Fibroblast of villous mesenchyme (primary cell): ENCODE results near the gene MPV17. TPM values are rescaled to one million over a fixed set of nuclear protein-coding genes. Genes with fewer than 3 reads are reported as not detected.

Source experiments
- DNase-seq: peaks from one replicate; pipeline ENCODE4 v3.0.0-alpha.2; 2010; ENCODE audit warnings: low read depth
- H3K4me3 ChIP-seq: 2 replicates; pipeline ENCODE4 v1.5.1; 2011; ENCODE audit warnings: low read depth, mild to moderate bottlenecking, low read length
- CTCF ChIP-seq: IDR thresholded peaks from 2 replicates; pipeline ENCODE4 v1.5.1; 2012; ENCODE audit warnings: low read depth, mild to moderate bottlenecking, low read length; ENCODE audit not compliant: insufficient read depth
- total RNA-seq: library from RNA; depleted of rRNA; stranded (reverse); fragments of >200 nt; gene quantifications from 2 replicates; pipeline ENCODE4 v1.2.3, GENCODE V29; 2012

MPV17 gene
- total RNA-seq, 1 donor = 73.8 TPM

GRCh38 chr2:27313882-27314645 lies 8.8 kb downstream of the MPV17 start:
- no peak overlapping the region for H3K4me3 ChIP-seq
- no peak for TF ChIP-seq CTCF
- DNase-seq = no peak

DNA sequence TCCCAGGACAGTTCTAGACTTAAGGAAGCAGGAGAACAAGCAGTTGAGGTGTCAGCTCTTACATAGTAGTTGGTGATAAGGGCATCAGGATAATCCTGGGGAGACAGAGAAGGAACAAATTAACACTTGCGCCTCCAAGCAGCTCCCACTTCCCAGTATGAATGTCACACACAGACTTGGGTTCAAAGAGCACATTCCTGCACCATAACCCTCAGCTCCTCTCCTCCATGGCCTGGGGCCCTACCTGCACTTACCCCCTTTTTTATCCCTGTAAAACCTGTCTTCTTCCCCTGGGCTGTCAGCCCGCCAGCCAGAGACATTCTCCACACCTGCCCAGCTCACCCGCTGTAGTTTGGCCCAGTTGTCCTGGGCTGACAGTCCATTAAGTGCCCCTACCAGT lies 10.7 kb downstream of the MPV17 start:
- DNase-seq = no peak
- TF ChIP-seq CTCF = no peak
- no peak overlapping the region for H3K4me3 ChIP-seq

DNA sequence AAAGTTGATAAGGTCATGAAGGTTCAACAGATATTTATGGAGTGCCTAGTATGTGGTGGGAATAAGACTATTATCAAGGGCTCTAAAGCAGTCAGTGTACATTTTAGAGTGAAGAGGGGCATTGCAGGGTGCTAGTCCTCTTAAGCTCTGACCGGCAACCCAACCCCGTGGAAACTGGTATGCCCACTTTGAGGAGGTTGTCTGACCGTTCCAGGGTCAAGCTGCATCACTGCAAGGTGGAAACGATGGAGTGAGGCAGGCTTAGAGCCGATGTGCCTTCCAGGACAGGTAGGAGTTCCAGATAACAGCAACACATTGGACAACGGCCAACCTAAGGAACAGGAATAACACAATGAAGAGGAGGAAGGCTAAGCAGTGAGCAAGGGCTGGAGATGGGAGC lies 13.2 kb downstream of the MPV17 start:
- DNase-seq = no peak
- H3K4me3 ChIP-seq = no peak overlapping the region
- TF ChIP-seq CTCF = no peak

DNA sequence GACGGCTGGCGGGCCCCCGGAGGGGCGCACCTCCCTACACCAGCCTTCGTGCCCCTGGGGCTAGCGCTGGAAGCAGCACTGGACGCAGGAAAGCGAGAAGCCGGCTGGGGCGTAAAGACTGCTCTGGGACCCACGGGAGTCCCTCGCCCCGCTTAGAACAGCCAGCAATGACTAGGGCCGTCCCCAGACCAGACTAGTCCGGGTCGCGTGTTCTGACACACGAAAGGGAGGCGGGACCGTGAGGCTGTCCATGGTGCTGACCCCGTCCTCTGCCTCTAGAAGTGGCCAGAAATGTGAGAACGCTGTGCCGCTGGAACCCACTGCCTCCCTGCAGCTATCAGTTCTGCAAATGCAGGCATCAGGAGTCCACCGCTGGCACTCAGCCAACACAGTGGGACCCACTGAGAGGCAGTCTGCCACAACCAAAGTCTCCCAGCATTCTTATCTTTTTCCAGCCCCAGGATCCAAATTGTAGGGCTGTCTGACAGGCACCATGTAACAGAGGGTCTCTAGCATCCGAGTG lies 14.5 kb downstream of the MPV17 start, which contains the start of gene UCN:
UCN (minus strand) TSS at position 87 of the 523 bp plus-strand sequence. CDS start 550 bp downstream, outside the sequence.
- no peak within 1 kb of the TSS for H3K4me3 ChIP-seq
- DNase-seq = peak; percentile 32
- no peak for TF ChIP-seq CTCF

GRCh38 chr2:27307545-27308358 lies 15.1 kb downstream of the MPV17 start:
- H3K4me3 ChIP-seq = no peak overlapping the region
- TF ChIP-seq CTCF = no peak
- no peak for DNase-seq

DNA sequence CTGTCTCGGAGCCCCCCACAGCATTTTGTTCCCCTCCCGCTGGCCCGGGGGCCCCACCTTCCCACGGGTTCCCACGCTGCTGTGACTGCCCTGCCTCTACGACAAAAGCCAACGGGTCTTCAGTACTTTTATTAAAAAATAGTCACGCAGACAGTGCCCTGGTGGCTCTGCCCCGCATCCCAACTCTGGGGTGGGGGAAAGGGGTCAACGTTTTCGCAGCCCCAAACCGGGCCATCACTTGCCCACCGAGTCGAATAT lies 15.7 kb downstream of the MPV17 start:
- no peak for TF ChIP-seq CTCF
- no peak for DNase-seq
- H3K4me3 ChIP-seq = no peak overlapping the region
